Thoracic aorta (tissue), 2 donors: ENCODE results near the gene KCNT1. TPM values are rescaled to one million over a fixed set of nuclear protein-coding genes. Genes with fewer than 3 reads are reported as not detected.

ENCODE experiments used
- ATAC-seq: fragments of 150-250 bp; one replicate; pipeline ENCODE4 v1.8.0; 2017; ENCODE audit warnings: low read depth; ENCODE audit not compliant: insufficient number of reproducible peaks, low FRiP score
- DNase-seq: peaks from one replicate; pipeline ENCODE4 v3.0.0-alpha.2; 2020; ENCODE audit warnings: low spot score
- H3K27ac ChIP-seq, 2 donors: fragments of 200-600 bp; sonication (generic); 1 replicate in 1 of 2; 2 replicates in 1 of 2; pipeline ENCODE4 v1.5.1; 2016; ENCODE audit warnings: mild to moderate bottlenecking in 2 of 2, moderate library complexity in 2 of 2
- H3K27me3 ChIP-seq: fragments of 200-600 bp; sonication (generic); replicated peaks from 2 replicates; pipeline ENCODE4 v1.6.0; 2016; ENCODE audit warnings: mild to moderate bottlenecking; ENCODE audit not compliant: insufficient read depth
- H3K36me3 ChIP-seq: fragments of 200-600 bp; sonication (generic); one replicate; pipeline ENCODE4 v1.5.1; 2016
- H3K4me1 ChIP-seq, 2 donors: fragments of 200-600 bp; sonication (generic); 1 replicate in 1 of 2; 2 replicates in 1 of 2; pipeline versions ENCODE4 v1.5.1 to v1.6.0; 2016; ENCODE audit warnings: low read depth in 2 of 2, mild to moderate bottlenecking in 1 of 2; ENCODE audit not compliant: control insufficient read depth in 1 of 2
- H3K4me3 ChIP-seq: fragments of 200-600 bp; sonication (generic); 2 replicates; pipeline ENCODE4 v1.5.1; 2016; ENCODE audit warnings: mild to moderate bottlenecking
- H3K9me3 ChIP-seq: fragments of 200-600 bp; sonication (generic); 2 replicates; pipeline ENCODE4 v1.5.1; 2016
- total RNA-seq, 2 donors: library from RNA; depleted of rRNA; stranded (reverse); fragments of >200 nt; gene quantifications; one replicate each; pipeline versions ENCODE4 v1.1.0 to v1.2.3, GENCODE V29; 2016
- TF ChIP-seq, protein P1 (sequence below): fragments of 200-600 bp; sonication (generic); IDR thresholded peaks from one replicate; pipeline ENCODE4 v1.5.1; 2019; ENCODE audit warnings: antibody characterized with exemption

KCNT1 gene
- total RNA-seq, 2 donors from 2014 or later: 0.28 to 0.54 TPM

DNA sequence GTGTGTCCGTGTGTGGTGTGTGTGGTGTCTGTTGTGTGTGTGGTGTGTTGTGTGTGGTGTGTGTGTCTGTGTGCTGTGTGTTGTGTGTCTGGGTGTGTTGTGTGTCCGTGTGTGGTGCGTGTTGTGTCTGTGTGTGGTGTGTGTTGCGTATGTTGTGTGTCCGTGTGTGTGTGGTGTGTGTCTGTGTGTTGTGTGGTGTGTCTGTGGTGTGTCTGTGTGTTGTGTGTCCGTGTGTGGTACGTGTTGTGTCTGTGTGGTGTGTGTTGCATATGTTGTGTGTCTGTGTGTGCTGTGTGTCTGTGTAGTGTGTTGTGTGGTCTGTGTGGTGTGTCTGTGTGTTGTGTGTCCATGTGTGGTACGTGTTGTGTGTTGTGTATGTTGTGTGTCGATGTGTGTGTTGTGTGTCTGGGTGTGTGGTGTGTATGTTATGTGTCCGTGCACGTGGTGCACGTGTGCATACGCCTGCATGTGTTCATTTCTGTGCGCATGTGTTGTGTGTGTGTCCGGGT lies 72.3 kb downstream of the KCNT1 start:
- no peaks in the 10 kb centered on the region for H3K4me1 ChIP-seq
- H3K36me3 ChIP-seq: no peaks in the 10 kb centered on the region
- H3K9me3 ChIP-seq: no peaks in the 10 kb centered on the region
- ATAC-seq: no peak
- DNase-seq: no peak
- TF ChIP-seq, protein P1, sequence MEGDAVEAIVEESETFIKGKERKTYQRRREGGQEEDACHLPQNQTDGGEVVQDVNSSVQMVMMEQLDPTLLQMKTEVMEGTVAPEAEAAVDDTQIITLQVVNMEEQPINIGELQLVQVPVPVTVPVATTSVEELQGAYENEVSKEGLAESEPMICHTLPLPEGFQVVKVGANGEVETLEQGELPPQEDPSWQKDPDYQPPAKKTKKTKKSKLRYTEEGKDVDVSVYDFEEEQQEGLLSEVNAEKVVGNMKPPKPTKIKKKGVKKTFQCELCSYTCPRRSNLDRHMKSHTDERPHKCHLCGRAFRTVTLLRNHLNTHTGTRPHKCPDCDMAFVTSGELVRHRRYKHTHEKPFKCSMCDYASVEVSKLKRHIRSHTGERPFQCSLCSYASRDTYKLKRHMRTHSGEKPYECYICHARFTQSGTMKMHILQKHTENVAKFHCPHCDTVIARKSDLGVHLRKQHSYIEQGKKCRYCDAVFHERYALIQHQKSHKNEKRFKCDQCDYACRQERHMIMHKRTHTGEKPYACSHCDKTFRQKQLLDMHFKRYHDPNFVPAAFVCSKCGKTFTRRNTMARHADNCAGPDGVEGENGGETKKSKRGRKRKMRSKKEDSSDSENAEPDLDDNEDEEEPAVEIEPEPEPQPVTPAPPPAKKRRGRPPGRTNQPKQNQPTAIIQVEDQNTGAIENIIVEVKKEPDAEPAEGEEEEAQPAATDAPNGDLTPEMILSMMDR: no peak
- no peaks in the 10 kb centered on the region for H3K27me3 ChIP-seq
- H3K27ac ChIP-seq: no peak overlapping the region
- no peak overlapping the region for H3K4me3 ChIP-seq

DNA sequence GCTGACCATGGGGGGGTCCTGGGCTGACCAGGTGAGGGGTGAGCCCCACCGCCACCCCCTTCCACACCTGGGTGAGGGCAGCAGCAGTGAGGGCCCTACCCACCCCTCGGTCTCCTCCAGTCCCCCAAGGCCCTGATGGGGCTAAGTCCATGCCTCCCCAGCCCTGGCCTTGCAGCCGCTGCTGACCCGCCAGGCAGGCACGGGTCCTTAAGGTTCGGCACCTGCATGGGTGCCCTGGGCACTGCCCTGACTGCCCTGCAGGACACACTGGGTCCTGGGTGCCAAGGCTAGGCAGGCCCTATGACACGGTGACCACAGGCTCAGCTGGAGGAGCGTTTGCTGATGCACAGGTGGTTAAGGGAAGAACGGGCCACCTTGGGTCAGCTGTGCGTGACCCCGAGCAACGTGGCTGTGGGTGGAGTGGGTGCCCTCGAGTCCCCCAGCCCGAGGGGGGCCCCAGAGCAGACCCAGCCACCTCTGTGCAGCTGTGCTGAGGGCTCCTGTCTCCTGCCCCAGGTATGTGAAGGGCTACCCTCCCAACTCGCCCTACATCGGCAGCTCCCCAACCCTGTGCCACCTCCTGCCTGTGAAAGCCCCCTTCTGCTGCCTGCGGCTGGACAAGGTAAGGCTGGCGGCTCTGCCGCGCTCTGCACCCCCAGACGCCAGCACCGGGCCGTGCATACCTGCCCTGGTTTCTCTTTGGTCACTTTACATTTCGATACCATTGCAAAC lies 73.0 kb downstream of the KCNT1 start:
- Histone ChIP-seq H3K27me3 (no peaks in the 10 kb centered on the region), H3K4me3 (no peak overlapping the region), H3K36me3 (no peaks in the 10 kb centered on the region), H3K9me3 (no peaks in the 10 kb centered on the region), H3K27ac (no peak overlapping the region), H3K4me1 (no peaks in the 10 kb centered on the region)
- TF ChIP-seq, protein P1: no peak
- no peak for ATAC-seq
- DNase-seq: no peak

DNA sequence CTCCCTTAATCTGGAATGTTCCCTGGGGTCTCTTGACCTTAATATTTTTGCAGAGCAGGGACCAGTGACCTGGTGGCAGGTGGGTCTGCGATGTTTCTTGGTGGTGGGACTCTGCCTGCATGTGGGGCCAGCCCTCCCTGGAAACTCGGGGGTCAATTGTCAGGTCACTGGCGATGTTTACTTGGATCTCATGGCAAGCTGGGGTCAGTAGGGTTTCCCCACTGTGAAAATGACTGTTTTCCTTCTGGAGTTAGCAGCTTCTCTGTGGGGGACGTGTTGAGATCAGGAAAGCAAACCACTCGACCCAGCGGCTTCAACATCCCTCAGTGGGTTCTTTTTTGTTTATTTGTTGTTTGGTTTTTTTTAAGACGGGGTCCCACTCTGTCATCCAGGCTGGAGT lies 73.9 kb downstream of the KCNT1 start:
- no peaks in the 10 kb centered on the region for H3K27me3 ChIP-seq
- no peaks in the 10 kb centered on the region for H3K4me1 ChIP-seq
- no peaks in the 10 kb centered on the region for H3K9me3 ChIP-seq
- DNase-seq (no peak), ATAC-seq (no peak)
- no peaks in the 10 kb centered on the region for H3K36me3 ChIP-seq
- H3K27ac ChIP-seq: no peak overlapping the region
- no peak overlapping the region for H3K4me3 ChIP-seq
- TF ChIP-seq, protein P1: no peak

DNA sequence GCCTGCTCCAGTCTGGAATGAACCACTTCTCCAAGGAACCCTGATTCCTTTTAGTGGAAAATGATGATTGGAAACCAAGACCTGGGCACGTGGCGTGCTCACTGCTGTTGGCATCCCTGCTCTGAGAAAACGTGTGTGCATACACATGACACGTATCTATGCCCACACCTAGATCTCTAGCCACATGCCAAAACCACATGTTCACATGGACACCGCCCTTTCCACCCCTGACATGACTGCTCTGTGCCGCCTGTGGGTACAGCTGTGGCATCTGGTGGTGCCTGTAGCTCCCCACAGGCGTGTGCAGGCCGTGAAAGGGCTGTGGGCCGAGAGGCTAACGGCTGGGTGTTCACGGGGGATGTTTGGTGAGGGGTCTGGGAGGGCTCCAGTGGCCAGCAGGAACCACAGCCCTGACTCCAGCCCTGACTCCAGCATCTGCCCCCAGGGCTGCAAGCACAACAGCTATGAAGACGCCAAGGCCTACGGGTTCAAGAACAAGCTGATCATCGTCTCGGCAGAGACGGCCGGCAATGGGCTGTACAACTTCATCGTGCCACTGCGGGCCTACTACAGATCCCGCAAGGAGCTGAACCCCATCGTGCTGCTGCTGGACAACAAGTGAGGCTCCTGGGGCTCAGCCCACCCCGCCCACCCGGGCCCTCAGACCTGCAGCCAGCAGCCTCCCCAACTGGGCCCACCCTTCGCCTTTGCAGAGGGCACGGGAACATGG lies 75.1 kb downstream of the KCNT1 start:
- no peaks in the 10 kb centered on the region for H3K36me3 ChIP-seq
- H3K9me3 ChIP-seq: no peaks in the 10 kb centered on the region
- no peak overlapping the region for H3K27ac ChIP-seq
- DNase-seq: no peak
- no peak for ATAC-seq
- no peaks in the 10 kb centered on the region for H3K4me1 ChIP-seq
- no peak overlapping the region for H3K4me3 ChIP-seq
- no peaks in the 10 kb centered on the region for H3K27me3 ChIP-seq
- TF ChIP-seq, protein P1: no peak

DNA sequence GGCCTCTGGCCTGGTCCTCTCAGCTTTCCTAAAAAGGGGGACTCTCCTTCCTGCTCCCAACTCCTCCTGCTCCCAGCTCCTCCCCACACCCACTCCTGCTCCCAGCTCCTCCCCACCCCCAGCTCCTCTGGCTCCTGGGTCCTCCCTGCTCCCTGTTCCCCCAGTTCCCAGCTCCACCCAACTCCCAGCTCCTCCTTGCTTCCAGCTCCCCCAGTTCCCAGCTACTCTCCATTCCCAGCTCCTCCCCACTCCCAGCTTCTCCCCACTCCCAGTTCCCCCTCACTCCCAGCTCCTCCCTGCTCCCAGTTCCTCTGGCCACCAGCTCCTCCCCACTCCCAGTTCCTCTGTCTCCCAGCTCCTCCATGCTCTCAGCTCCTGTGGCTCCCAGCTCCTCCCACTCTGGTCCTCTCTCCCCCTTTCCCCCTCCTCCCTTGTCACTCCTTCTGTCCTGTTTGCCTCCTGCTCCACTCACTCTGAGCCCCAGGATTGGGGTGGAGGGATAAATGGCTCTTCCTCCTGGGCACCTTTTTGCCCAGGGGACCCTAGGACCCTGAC lies 75.7 kb downstream of the KCNT1 start:
- Histone ChIP-seq H3K36me3 (no peaks in the 10 kb centered on the region), H3K27ac (no peak overlapping the region), H3K9me3 (no peaks in the 10 kb centered on the region), H3K4me1 (no peaks in the 10 kb centered on the region), H3K4me3 (no peak overlapping the region), H3K27me3 (no peaks in the 10 kb centered on the region)
- TF ChIP-seq, protein P1: no peak
- DNase-seq (no peak), ATAC-seq (no peak)
